GM12878 (cell line): ENCODE measurements around the gene ITGA3. TPM values are rescaled to one million over a fixed set of nuclear protein-coding genes. Genes with fewer than 3 reads are reported as not detected.

Source experiments
- ATAC-seq: fragments of 200-7000 bp; cut with Tn5 transposase; 3 replicates; pipeline ENCODE4 v1.9.1; 2020; ENCODE audit warnings: mild to moderate bottlenecking, moderate library complexity
- BruUV-seq: library from RNA; stranded (reverse); fragments of 400-500 nt; replicated peaks from 2 replicates; lab custom pipeline; 2021; lab: Mats Ljungman, UMichigan
- CTCF ChIA-PET: fragments of 300-600 bp; sonication (Branson Sonifier 250); formaldehyde crosslinking; extraction: SDS; loops from one replicate; lab custom pipeline; 2021; ENCODE audit warnings: inconsistent platforms; lab: Yijun Ruan, JAX
- POLR2A ChIA-PET: fragments of 350-600 bp; formaldehyde crosslinking; extraction: SDS; loops from one replicate; lab custom pipeline; 2021; ENCODE audit warnings: inconsistent platforms; lab: Charles Lee
- RAD21 ChIA-PET: fragments of 300-600 bp; sonication (Branson Sonifier 250); formaldehyde crosslinking; loops from one replicate; lab custom pipeline; 2023; ENCODE audit warnings: antibody characterized with exemption; ENCODE audit not compliant: unreplicated experiment; lab: Charles Lee
- SMC1A ChIA-PET: fragments of 300-600 bp; sonication (Branson Sonifier 250); formaldehyde crosslinking; loops from one replicate; lab custom pipeline; 2023; ENCODE audit not compliant: unreplicated experiment, uncharacterized antibody; lab: Charles Lee
- DNase-seq: peaks from one replicate; pipeline ENCODE4 v3.0.0-alpha.2; 2011; ENCODE audit warnings: low read depth, low spot score
- FAIRE-seq: peaks from 3 replicates; lab custom pipeline; 2011; peaks lifted over from hg19 to GRCh38; lab: Jason Lieb, UNC
- H2AFZ ChIP-seq: 2 replicates; pipeline ENCODE4 v1.6.0; 2011; ENCODE audit warnings: low read depth, low read length, control low read depth; ENCODE audit not compliant: control insufficient read depth
- H3K27ac ChIP-seq: 2 replicates; pipeline ENCODE4 v1.5.1; 2011; ENCODE audit warnings: control low read depth; ENCODE audit not compliant: control insufficient read depth, insufficient read depth
- H3K27me3 ChIP-seq, 2 experiments: replicated peaks in 1 of 2; 2 replicates each; pipeline versions ENCODE4 v1.6.0 to v1.6.1; 2011; ENCODE audit warnings: low read length in 1 of 2; ENCODE audit not compliant: control insufficient read depth in 2 of 2, insufficient read depth in 2 of 2
- H3K36me3 ChIP-seq, 2 experiments: 2 replicates each; pipeline ENCODE4 v1.5.1; 2011; ENCODE audit warnings: low read length in 1 of 2; ENCODE audit not compliant: control insufficient read depth in 2 of 2, insufficient read depth in 2 of 2
- H3K4me1 ChIP-seq: 2 replicates; pipeline ENCODE4 v1.6.1; 2011; ENCODE audit warnings: mild to moderate bottlenecking, low read length, moderate library complexity, mixed read lengths; ENCODE audit not compliant: control insufficient read depth, insufficient read depth
- H3K4me2 ChIP-seq: 2 replicates; pipeline ENCODE4 v1.6.0; 2011; ENCODE audit warnings: control low read depth; ENCODE audit not compliant: control insufficient read depth, insufficient read depth
- H3K4me3 ChIP-seq: fragments of 200-600 bp; sonication (generic); 2 replicates; pipeline ENCODE4 v1.5.1; 2016
- H3K79me2 ChIP-seq: 2 replicates; pipeline ENCODE4 v1.6.0; 2011; ENCODE audit warnings: low read length; ENCODE audit not compliant: control insufficient read depth, insufficient read depth
- H3K9ac ChIP-seq: 2 replicates; pipeline ENCODE4 v1.8.0; 2011; ENCODE audit warnings: low read length, control low read depth, mixed read lengths; ENCODE audit not compliant: control insufficient read depth, insufficient read depth
- H3K9me3 ChIP-seq: replicated peaks from 3 replicates; pipeline ENCODE4 v1.5.1; 2011; ENCODE audit warnings: mild to moderate bottlenecking, low read length; ENCODE audit not compliant: control insufficient read depth, insufficient read depth
- H4K20me1 ChIP-seq: 2 replicates; pipeline ENCODE4 v1.6.0; 2011; ENCODE audit not compliant: control insufficient read depth, insufficient read depth
- CHD2 ChIP-seq: IDR thresholded peaks from 2 replicates; pipeline ENCODE4 v1.6.1; 2011; ENCODE audit warnings: low read depth, low read length, improper control_type of control experiment, borderline replicate concordance
- E4F1 ChIP-seq: fragments of 450-650 bp; IDR thresholded peaks from 2 replicates; pipeline ENCODE4 v1.6.1; 2018; ENCODE audit warnings: borderline replicate concordance, mild to moderate bottlenecking; ENCODE audit not compliant: partially characterized antibody
- EP300 ChIP-seq, 2 experiments: fragments of 150-350 bp in 1 of 2; IDR thresholded peaks; 2 replicates each; pipeline ENCODE4 v1.6.1; 2011 to 2012; ENCODE audit warnings: low read depth in 2 of 2, low read length in 2 of 2, borderline replicate concordance in 1 of 2, improper control_type of control experiment in 1 of 2, inconsistent platforms in 1 of 2; ENCODE audit not compliant: control insufficient read depth in 1 of 2
- KDM1A ChIP-seq: fragments of 200-600 bp; sonication (generic); IDR thresholded peaks from 2 replicates; pipeline ENCODE4 v1.6.1; 2016; ENCODE audit warnings: borderline replicate concordance
- MYB ChIP-seq: fragments of 150-350 bp; IDR thresholded peaks from 2 replicates; pipeline ENCODE4 v1.6.1; 2014; ENCODE audit warnings: mild to moderate bottlenecking, low read depth, low read length, borderline replicate concordance
- SMC3 ChIP-seq: IDR thresholded peaks from 2 replicates; pipeline ENCODE4 v1.6.1; 2011; ENCODE audit warnings: low read length, improper control_type of control experiment, borderline replicate concordance
- SPI1 ChIP-seq: IDR thresholded peaks from 2 replicates; pipeline ENCODE4 v1.6.1; 2011; ENCODE audit warnings: low read depth, mild to moderate bottlenecking, low read length, moderate library complexity, borderline replicate concordance; ENCODE audit not compliant: insufficient read depth
- SRF ChIP-seq, 2 experiments: IDR thresholded peaks; 2 replicates each; pipeline ENCODE4 v1.6.1; 2011; ENCODE audit warnings: low read depth in 2 of 2, low read length in 2 of 2, mild to moderate bottlenecking in 1 of 2, moderate library complexity in 1 of 2
- ZNF217 ChIP-seq: fragments of 450-650 bp; IDR thresholded peaks from 2 replicates; pipeline ENCODE4 v1.6.1; 2017; ENCODE audit warnings: antibody characterized with exemption, mild to moderate bottlenecking
- ZNF24 ChIP-seq: fragments of 450-650 bp; IDR thresholded peaks from 2 replicates; pipeline ENCODE4 v1.6.1; 2017; ENCODE audit warnings: antibody characterized with exemption, mild to moderate bottlenecking
- WGBS: methylation state at CpG from one replicate; pipeline ENCODE4 v1.1.6; 2016; ENCODE audit warnings: low lambda C conversion rate; ENCODE audit not compliant: insufficient replicate concordance, insufficient coverage; ENCODE audit errors: missing lambda C conversion rate; 5-methylcytosine and 5-hydroxymethylcytosine counted together
- in situ Hi-C: fragments of 300-500 bp; cut with MboI; formaldehyde crosslinking; loops from 9 replicates; pipeline ENCODE4 v1.14.3; 2018; ENCODE audit warnings: mixed read lengths
- intact Hi-C: fragments of 100-400 bp; cut with micrococcal nuclease; formaldehyde crosslinking; loops from one replicate; pipeline ENCODE4 v1.14.2; 2022; ENCODE audit not compliant: unreplicated experiment
- polyA plus RNA-seq, 11 experiments: library from polyadenylated mRNA; depleted of rRNA in 4 of 11; unstranded in 6 of 11; stranded (reverse) in 5 of 11; fragments of >200 nt; fragmentation: Nextera tagmentation in 4 of 11; fragmentation: Illumina TruSeq in 1 of 11; extraction: Ambion mirVana in 4 of 11; extraction: Trizol in 1 of 11; gene quantifications; 1 replicate in 1 of 11; 2 replicates in 10 of 11; pipeline versions ENCODE4 v1.2.1 to v1.2.3, GENCODE V29; 2011 to 2016; ENCODE audit warnings: inconsistent platforms in 2 of 11, missing spikeins in 2 of 11, low read depth in 1 of 11
- total RNA-seq, 4 experiments: library from RNA; depleted of rRNA in 3 of 4; stranded (reverse); fragments of >200 nt in 3 of 4; fragmentation: Illumina TruSeq in 1 of 4; extraction: Trizol in 1 of 4; gene quantifications; 2 replicates each; pipeline versions ENCODE4 v1.2.1 to v1.2.3, GENCODE V29; 2013 to 2021
- TF ChIP-seq, protein P1 (sequence below): IDR thresholded peaks from 2 replicates; pipeline ENCODE4 v1.6.1; 2011; ENCODE audit warnings: low read depth, mild to moderate bottlenecking, low read length, moderate library complexity, borderline replicate concordance; ENCODE audit errors: extremely low read depth
- TF ChIP-seq, protein P2 (sequence below): IDR thresholded peaks from 2 replicates; pipeline ENCODE4 v1.6.1; 2011; ENCODE audit warnings: borderline replicate concordance, low read depth, mild to moderate bottlenecking, moderate library complexity, mixed read lengths, low read length; ENCODE audit not compliant: insufficient read depth; ENCODE audit errors: extremely low read length

Gene ITGA3
- total and polyA plus RNA-seq, 10 of the 15 experiments (the other 5 are each of a cell fraction or from before 2014, with no cell fraction given), result 0.29 to 13.4 (median 6.6) TPM

GRCh38 chr17:50102164-50102991 is 46.5 kb downstream of the ITGA3 start:
- no peak overlapping the region for H2AFZ ChIP-seq

DNA sequence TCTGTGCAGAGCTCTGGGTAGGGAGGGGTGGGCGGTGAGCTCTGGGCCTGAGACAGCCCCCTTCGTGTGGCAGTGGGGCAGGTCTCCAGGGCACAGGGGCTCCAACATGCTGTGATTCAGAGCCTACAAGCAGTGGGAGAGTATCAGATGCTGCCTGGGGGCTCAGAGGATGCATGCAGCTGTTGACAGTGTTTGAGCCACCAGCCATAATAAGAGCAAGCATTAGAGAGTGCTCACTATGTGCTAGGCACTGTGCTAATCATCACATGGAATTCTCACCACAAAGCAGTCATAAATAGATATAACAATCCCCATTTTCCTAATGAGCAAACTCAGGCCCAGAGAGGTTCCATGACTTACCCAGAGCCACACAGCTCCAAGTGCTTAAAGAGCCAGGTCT is 47.3 kb downstream of the ITGA3 start:
- ATAC-seq, result no peak
- H4K20me1 ChIP-seq, result no peaks in the 10 kb centered on the region
- no peaks in the 10 kb centered on the region; a peak in 1 of 4 replicates for H3K36me3 ChIP-seq
- POLR2A ChIA-PET, result no interaction called here
- RAD21 ChIA-PET, result no interaction called here
- intact Hi-C loops (no loop called here), in situ Hi-C loops (no loop called here)
- H3K79me2 ChIP-seq, result no peaks in the 10 kb centered on the region
- FAIRE-seq, result no peak
- no peaks in the 10 kb centered on the region for H3K4me1 ChIP-seq
- H2AFZ ChIP-seq, result no peak overlapping the region
- BruUV-seq, result no TSS peak
- DNase-seq, result no peak
- WGBS, result 51% methylated on average over 2 of the region's 2 CpGs
- CTCF ChIA-PET, result interaction anchor here (0.6 to 1.6 kb wide), 4 partner anchors 9 to 101 kb away, joined by 3 to 8 read pairs (median 4); no protein-coding TSS in a partner anchor
- H3K27me3 ChIP-seq, result no peaks in the 10 kb centered on the region
- SMC1A ChIA-PET, result no interaction called here
- no peaks in the 10 kb centered on the region for H3K9me3 ChIP-seq
- no peak overlapping the region for H3K27ac ChIP-seq
- H3K9ac ChIP-seq, result no peak overlapping the region
- H3K4me3 ChIP-seq, result no peak overlapping the region
- H3K4me2 ChIP-seq, result no peak overlapping the region
- TF ChIP-seq SPI1 (no peak), ZNF24 (no peak), CHD2 (no peak), KDM1A (no peak), E4F1 (no peak), SMC3 (no peak), MYB (no peak), SRF (IDR thresholded peaks at IDR 0.05; ENCODE audit: low read depth in 2 of 2, low read length in 2 of 2) (no peak), ZNF217 (no peak)
- TF ChIP-seq, protein P1, sequence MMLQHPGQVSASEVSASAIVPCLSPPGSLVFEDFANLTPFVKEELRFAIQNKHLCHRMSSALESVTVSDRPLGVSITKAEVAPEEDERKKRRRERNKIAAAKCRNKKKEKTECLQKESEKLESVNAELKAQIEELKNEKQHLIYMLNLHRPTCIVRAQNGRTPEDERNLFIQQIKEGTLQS, result no peak

More at GRCh38 chr17:50102164-50102991, 46.5 kb downstream of the ITGA3 start:
- no peak for ATAC-seq
- Histone ChIP-seq H3K4me3 (no peak overlapping the region), H3K79me2 (no peaks in the 10 kb centered on the region), H3K36me3 (no peaks in the 10 kb centered on the region; a peak in 1 of 4 replicates), H4K20me1 (no peaks in the 10 kb centered on the region), H3K27me3 (no peaks in the 10 kb centered on the region), H3K9ac (no peak overlapping the region), H3K4me1 (no peaks in the 10 kb centered on the region), H3K4me2 (no peak overlapping the region), H3K27ac (no peak overlapping the region), H3K9me3 (no peaks in the 10 kb centered on the region)
- RAD21 ChIA-PET, result no interaction called here
- in situ Hi-C loops (no loop called here), intact Hi-C loops (no loop called here)
- DNase-seq, result no peak
- TF ChIP-seq, protein P2, sequence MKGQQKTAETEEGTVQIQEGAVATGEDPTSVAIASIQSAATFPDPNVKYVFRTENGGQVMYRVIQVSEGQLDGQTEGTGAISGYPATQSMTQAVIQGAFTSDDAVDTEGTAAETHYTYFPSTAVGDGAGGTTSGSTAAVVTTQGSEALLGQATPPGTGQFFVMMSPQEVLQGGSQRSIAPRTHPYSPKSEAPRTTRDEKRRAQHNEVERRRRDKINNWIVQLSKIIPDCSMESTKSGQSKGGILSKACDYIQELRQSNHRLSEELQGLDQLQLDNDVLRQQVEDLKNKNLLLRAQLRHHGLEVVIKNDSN, result peak; percentile 57
- TF ChIP-seq EP300 (IDR thresholded peaks at IDR 0.05; ENCODE audit: borderline replicate concordance in 1 of 2, control insufficient read depth in 1 of 2, low read depth in 2 of 2, low read length in 2 of 2), result no peak
- SMC1A ChIA-PET, result no interaction called here
- 62% methylated on average over 15 of the region's 15 CpGs for WGBS
- FAIRE-seq, result no peak
- POLR2A ChIA-PET, result no interaction called here
- CTCF ChIA-PET, result interaction anchor here (0.8 to 1.0 kb wide), 2 partner anchors 8 to 12 kb away, joined by 4 to 8 read pairs; no protein-coding TSS in a partner anchor
- no TSS peak for BruUV-seq
